Loucy (cell line): ENCODE measurements around the gene RSAD1.

ENCODE experiments used
- CTCF ChIP-seq: fragments of 200-600 bp; sonication (generic); conservative IDR thresholded peaks from 2 replicates; pipeline ENCODE4 v1.5.1; 2014; ENCODE audit warnings: mild to moderate bottlenecking, antibody characterized with exemption, low read length
- EZH2phosphoT487 ChIP-seq: fragments of 200-600 bp; IDR thresholded peaks from 2 replicates; pipeline ENCODE4 v1.6.1; 2018; ENCODE audit warnings: antibody characterized with exemption, mild to moderate bottlenecking, moderate library complexity, borderline replicate concordance

GRCh38 chr17:50495217-50495823 is 16.7 kb downstream of the RSAD1 start:
- TF ChIP-seq CTCF (no peak), EZH2phosphoT487 (no peak)
